Activated T-helper 1 cell treated with anti-CD3 and anti-CD28 coated beads, Interleukin-2, amount 50 U/mL, for 16 hours (primary cell): Measurements from ENCODE around the gene FAM234B.
"Not testable (repeated sequence)": the region's sequence is repeated elsewhere in the genome, so short reads cannot be mapped to it uniquely, and the experiment has no call there.

Experiments
- DNase-seq, 2 donors: peaks; one replicate each; pipeline ENCODE4 v3.0.0-alpha.2; 2020; ENCODE audit warnings: low read depth in 1 of 2, low spot score in 1 of 2

Gene FAM234B

DNA sequence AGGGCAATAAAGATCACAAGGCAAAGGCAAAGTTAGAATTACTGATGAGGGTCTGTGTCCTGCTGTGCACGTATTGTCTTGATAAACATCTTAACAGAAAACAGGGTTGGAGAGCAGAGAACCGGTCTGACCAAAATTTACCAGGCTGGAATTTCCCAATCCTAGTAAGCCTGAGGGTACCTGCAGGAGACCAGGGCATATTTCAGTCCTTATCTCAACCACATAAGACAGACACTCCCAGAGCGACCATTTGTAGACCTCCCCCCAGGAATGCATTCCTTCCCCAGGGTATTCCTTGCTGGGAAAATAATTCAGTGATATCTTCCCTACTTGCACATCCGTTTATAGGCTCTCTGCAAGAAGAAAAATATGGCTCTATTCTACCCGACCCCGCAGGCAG, 9.4 kb downstream of the FAM234B start:
- DNase-seq = not testable (repeated sequence)

DNA sequence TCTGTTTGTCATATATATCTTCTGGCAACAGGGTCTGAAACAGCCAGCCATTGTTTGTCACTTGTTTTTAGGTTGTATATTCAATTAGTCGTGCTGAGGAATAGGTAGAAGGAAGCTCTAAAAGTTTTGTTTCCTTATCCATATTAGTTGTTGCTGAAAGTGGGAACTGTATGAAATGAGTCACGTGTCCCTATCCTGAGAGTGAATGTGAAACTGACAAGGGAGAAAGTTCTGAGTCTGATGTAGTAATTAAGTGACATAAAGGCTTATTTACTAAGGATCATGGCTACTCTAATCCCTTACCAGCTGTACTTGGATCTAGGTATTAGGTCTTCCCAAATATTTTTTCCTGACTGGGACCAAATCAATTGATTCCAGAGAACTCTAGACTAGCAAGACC, 16.4 kb downstream of the FAM234B start:
- DNase-seq = no peak

DNA sequence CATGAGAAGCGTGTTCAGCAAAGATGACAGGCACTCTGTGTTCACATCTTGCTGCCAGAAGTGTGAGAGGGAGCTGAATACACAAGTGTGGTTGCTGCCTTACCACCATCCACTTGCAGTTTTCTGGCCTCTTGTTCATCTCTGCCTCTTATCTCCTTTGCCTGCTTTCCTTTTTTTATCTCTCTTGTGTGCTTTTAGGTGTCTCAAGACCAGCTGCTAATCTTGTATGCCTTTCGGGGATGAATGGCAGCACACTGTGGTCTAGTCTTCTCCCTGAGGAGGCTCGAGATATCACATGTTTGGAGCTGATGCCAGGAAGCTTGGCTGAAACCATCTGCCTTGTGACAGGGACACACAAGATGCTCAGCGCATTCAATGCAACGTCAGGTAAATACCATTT, 17.2 kb downstream of the FAM234B start:
- no peak for DNase-seq

DNA sequence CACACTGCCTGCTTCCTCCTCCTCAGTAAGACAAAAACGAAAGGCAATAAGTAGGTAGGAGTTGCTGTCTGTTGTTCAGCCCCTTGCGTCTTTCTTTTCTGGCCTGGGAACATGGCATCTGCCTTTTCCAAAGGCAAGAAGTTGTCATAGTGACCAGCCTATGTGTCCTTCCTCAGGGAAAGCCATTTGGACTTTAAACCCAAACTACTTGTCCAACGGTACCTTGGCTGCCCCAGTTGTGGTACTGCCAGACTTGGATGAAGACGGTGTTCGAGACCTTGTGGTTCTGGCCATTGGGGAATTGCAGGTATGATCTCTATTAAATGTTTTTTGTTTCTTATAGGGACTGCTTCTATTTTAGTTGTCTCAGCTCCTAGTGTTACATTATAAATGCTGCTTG, 18.5 kb downstream of the FAM234B start:
- no peak for DNase-seq

DNA sequence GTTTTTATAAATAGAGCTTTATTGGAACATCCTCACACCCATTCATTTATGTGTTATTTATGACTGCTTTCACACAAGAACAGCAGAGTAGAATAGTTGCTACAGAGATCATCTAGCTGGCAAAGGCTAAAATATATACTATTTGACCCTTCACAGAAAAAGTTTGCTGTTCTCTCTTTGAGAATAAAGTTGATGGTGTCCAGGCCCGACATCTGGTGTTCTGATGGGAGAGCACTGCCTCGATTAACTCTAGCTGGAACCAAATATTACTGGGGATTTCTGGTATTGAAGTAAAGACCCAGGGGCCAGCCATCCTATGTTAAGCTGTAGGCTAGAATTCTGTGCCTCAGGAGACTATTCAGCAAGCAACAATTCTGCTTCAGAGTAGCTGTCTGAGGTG, 21.8 kb downstream of the FAM234B start:
- DNase-seq = no peak

DNA sequence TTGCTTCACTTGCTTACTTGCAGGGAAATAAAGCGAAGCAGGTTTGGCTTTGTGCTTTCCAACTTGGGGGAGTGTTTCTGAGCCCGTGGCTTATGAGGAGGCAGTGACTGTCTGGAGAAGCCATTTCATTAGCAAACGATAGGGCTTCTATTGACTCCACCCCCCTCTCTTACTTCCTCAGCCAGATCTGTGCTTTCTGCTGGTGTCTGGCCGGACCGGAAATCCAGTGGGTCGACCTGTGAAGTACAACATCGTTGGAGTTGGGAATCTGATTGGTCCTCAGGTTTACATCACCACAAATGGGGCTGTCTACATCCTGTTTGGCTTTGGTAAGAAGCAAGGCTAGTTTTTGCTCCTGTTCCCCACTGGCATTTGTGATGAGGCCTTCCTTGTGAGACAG, 22.3 kb downstream of the FAM234B start:
- DNase-seq = no peak

DNA sequence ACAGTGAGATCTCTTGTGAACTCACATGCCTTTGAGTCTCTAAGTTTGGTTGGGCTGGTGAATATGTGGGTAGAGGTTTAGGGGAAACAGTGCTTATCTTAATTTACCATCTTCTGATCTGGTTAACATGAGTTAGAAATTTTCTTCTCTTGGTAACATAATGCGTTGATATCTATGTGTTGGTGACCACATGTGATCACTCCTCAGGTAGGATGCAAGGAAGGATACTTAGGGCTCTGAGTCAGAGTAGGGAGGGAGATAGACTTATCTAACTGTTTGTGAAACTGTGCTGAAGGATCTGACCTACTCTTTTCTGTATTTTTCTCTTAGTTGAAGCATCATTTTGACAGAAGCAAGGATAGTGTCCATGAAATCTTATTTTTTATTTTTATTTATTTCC, 23.1 kb downstream of the FAM234B start:
- no peak for DNase-seq

DNA sequence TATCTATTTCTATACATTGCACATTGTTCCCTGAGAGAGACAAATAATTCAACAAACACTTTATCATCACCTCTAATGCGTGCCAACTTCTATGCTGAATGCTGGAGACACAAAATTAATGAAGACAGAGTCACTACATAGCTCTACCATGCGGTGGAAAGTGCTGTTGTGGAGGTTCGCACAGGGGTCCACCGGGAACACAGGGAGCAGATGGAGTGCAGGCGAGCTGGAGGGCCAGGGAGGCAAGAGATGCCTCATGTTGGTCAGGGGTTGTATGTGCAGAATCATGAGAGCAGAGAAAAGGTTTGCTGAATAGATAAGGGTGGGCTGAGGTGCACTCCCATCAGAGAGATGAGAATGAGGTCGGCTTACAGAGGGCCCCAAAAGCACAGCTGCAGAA, 25.2 kb downstream of the FAM234B start:
- DNase-seq = no peak

DNA sequence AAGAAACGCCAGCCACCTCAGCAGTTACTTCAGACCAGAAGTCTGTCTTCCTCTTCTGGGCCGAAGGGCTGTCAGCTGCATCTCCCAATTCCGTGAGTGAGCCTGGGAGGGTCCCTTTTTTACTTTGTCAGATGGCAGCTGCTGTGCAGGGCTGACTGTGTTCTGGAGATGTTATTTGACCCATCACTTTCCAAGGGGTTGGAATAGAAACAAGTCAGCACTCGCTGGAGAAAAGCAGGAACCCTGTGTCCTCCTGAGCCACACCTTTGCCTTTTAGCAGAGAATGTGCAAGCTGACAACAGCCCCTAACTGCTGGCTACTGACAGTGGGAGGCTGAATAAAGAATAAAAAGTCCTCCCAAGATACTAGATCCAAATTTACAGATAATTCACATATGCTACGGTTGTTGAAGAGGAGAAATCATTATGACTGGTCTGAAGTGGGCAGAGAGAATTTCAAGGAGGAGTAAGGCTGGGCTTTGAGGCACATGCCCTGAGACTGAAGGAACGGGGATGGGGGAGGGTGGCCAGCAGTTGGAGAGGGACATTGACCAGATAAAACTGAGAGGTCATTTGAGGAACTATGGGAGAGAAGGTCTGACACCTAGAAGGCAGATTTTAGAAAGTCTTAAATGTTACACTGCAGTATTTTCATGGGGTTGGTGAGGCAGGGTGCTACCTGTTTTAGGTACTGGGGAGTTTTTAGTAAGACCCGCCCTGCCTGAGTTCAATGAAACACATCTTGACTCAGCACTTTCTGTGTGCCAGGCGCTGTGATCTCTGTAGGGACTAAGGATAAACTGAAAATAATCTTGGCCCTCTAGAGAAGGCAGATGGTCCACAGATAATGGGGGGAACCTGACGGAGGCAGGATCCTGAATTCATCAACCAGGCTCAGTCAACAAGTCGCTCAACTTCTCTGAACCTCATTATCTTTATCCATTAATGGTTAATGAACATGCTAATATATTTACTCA, 27.4 kb downstream of the FAM234B start:
- no peak for DNase-seq

DNA sequence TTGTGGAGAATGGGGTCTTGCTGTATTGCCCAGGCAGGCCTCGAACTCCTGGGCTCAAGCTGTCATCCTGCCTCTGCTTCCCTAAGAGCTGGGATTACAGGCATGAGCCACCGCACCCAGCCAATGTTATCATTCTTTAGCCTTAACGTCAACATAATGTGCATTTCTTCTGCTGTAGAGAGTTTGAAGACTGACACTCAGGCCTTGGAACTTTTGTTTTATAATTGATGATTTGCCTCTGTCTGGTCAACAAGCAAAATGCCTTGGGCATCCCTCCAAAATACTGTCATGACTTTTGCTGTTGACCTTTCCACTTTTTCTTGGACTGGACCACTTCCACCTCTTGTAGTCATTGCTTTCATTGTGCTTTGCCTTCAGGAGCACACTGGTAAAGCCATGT, 29.0 kb downstream of the FAM234B start:
- DNase-seq = no peak

DNA sequence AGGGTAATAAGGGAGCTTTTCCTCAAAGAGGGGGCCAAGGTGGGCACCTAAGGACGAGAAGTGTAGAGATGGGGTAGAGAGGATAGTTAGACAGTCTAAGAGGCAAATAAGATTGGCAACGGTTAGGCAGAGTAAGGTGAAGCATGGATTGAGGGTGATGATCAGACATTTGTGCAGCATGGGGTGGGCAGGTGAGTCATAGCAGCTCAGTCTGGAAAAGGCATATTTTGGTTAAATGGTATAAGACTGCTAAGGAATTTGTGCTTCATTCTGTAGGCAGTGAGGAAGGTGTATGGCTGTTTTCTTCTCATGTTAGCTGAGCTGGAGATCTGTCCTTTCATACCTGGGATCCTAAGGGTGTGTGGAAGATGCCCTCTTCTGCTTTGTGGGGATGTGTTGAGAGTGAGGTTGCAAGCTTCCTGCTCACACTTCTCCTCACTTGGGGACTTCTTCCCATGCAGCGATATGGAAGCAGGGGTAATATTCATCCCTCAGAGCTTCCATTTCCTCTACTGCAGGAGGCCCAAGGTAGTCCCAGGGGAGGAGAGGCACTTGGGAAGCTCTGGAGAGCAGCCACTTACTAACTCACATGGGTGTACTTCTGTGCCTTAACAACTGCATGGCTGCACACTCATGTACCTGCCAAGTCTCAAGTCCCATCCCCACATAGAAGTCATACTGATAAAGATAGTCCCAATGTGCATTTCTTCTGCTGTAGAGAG, 30.4 kb downstream of the FAM234B start:
- DNase-seq = no peak

DNA sequence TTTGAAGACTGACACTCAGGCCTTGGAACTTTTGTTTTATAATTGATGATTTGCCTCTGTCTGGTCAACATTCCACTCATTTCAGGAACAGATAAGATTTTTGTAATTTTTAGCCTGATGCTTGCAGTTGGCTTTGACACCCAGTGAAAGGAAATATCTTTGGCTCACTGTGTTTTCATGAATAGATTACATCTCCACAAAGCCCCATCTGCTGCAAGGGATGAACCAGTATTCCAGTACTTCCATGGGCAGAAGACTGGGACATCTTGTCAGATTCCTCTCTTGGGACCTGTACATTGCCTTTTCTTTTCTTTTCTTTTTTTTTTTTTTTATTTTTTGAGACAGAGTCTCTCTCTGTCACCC, 30.9 kb downstream of the FAM234B start:
- no peak for DNase-seq

DNA sequence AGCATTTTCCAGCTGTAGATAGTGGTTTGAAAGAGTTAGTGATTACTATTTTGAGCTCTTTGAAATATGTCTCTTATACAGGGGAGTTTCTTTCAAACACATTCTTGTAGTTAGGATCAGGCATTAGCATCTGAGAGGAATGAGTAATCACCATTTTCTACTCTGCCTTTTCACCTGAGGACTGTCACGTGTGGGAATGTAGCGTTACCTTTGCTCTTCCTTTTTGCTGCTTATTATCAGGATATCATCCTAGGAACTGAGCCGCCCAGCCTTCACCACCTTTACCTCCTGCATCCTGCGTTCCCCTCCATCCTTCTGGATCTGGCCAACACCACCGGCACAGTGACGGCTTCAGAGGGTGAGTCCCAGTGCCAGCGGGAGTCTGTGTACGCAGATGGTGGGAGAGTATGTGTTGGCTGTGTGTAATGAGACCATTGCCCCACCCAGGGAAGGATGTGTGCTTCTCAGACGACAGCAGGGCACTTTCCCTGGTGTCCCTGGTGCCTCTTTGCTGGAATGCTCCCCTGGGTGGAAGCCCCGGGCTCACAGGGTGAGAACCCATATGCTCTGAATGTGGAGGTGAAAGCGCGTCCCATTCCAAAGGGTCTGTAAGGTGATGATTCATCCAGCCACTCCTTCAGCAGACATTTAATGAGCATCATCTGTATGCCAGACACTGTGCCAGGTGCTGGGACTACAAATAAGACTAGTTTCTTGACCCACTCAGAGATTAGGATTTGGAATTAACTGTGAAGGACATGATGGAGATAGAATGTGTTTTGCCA, 31.8 kb downstream of the FAM234B start:
- DNase-seq = no peak

DNA sequence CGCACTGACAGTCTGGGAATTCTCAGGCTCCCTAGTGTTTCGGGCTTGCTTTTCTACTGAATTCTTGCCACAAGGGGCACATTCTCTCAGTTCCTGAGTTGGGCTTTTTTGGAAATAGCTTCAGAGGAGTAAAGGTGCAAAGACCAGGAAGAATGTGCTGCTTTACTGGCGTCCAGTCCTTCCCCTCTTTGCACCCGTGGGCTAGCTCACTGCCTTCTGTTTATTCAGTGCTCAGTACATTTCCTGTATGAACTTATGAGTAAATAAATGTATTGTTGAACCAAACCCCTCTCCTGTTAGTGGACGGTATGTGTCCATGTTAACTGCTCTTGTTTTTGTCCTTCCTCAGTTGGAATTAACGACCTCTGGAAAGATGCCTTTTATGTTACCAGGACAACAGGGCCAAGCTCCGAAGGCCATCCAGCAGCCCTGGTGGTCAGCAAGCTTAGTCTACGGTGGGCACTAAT, 35.3 kb downstream of the FAM234B start:
- DNase-seq = no peak

DNA sequence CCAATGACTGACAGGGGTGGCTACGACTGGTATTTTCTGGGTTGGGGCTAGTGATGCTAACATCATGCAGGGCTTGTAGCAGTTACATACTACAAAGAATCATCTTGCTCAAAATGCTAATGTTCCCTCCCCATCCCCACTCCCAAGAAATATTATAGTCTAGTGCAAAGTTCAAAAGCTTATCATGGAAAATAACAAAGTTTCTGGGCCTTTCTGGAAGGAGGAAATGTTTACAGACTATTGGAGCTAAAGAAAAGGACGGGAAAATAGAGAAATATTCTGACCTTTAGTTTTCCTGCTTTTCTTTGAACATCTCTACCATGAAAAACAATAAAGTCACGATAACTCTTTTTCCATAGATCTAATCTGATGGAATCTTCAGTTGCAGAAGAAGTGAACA, 36.1 kb downstream of the FAM234B start:
- no peak for DNase-seq

DNA sequence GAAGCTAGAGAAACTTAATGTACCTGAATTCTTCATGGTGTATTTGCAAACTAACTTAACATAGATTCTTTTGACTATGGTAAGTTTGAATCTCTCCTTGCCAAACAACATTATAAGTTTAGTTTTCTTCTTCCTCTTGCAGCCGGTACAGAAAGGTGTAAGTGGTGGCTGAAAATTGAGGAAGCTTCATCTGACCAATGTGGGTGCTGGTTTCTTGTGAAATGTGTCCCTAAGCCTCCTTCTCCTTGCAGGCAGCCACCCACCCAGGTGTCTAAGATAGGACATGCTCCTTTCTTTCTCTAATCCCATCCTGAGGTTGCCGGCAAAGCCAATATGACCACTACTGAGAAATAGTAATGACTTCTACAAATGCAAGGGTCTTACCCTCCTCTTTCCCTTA, 38.7 kb downstream of the FAM234B start:
- DNase-seq = no peak

DNA sequence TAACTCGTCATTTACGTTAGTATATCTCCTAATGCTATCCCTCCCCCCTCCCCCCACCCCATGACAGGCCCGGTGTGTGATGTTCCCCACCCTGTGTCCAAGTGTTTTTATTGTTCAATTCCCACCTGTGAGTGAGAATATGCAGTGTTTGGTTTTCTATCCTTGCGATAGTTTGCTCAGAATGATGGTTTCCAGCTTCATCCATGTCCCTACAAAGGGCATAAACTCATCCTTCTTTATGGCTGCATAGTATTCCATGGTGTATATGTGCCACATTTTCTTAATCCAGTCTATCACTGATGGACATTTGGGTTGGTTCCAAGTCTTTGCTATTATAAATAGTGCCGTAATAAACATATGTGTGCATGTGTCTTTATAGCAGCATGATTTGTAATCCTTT, 39.5 kb downstream of the FAM234B start:
- DNase-seq = not testable (repeated sequence)

DNA sequence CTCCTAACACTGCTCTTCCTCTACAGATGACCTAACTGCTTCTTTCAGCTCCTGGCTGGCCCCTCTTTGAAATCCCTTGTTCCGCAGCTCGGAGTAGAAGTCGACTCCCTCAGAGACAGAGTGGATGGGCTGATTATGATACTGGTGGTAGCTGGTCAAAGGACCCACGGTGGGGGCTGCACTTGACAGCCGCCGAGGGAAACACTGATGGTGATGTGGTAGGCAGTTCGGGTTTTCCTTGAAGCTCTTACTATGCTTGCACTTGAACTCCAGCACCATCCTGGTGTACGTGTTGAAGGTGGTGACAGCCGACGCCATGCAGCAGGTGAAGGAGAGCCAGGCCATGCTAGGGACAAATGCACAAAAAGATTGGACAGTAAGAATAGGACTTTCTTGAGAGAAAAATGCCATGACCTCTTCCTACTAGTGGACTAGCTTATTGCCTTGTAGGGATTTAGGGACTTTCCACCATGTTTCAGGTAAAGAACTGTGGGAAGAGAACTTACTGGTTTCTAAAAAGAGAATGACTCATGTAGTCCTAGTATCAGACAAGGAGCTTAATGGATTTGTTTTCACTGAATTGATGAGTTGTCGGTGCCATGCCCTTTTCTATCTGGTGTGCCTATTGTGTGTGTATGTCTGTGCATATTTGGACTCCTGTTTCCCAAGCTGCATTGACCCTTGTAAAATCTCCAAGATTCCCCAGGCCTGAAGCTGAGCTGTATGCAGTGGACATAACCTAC, 40.9 kb downstream of the FAM234B start:
- DNase-seq = no peak

DNA sequence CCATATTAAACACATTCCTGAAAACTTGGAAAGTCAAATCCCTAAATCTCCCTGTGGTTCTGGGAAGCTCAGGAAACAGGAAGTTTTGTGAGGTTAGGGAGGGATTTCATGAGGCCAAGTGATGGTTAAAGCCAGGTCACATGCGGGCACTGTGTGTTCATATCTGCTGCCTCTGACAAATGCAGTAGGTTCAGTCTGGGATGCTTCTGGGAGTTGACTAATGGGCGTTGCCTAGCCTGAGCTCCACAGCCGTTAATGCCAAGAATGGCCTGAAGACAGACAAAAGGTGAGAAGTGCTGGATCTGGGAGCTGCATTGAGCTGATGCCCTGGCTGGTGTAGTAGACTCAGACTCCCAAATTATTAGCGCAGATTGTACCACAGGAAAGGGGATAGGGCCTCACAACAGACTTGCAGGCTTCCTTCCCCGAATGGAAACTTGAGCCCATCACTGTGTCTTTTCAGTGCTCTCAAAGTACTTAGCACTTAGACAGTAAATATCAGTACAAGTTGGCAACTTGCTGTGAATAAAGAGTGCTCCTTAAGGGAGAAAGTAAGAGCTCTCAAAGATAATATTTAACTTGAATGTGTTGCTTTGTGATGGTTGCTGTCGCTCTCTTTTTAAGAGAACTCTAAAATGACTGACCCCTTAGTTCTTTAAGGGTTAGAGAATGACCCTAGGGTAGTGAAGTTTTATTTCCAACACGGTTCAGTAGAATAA, 41.9 kb downstream of the FAM234B start:
- DNase-seq = no peak

DNA sequence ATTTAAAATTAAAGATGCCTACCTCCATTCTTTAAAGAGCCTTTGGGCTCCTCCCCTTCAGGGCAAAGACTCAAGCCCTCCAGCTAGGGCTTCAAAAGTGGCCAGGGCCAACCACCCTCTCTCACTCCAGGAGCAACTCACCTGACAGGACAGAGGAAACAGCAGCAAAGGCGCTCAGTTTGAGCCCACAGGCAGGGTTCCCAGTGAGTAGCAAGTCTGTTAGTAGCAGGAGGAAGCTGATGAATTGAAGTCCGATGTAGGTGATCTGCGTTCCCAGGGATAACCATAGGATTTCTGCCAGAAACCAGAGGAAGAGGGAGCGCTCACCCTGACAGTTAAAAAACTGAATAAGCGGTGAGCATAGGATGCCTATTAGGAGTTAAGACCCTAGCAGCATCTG, 43.6 kb downstream of the FAM234B start:
- DNase-seq = no peak
